GM03348 (cell line): ENCODE measurements around the gene SERBP1.
"Not testable (repeated sequence)": the region's sequence is repeated elsewhere in the genome, so short reads cannot be mapped to it uniquely, and the experiment has no call there.

Experiments used
- DNase-seq: peaks from one replicate; pipeline ENCODE4 v3.0.0; 2012; ENCODE audit warnings: low spot score

The SERBP1 gene

GRCh38 chr1:67405473-67406245 is 24.5 kb downstream of the SERBP1 start:
- no peak for DNase-seq

GRCh38 chr1:67404212-67404620 is 26.0 kb downstream of the SERBP1 start:
- DNase-seq: no peak

- DNase-seq: no peak
Measured at GRCh38 chr1:67401443-67401842, 28.8 kb downstream of the SERBP1 start.

GRCh38 chr1:67400029-67400786 is 30.0 kb downstream of the SERBP1 start:
- DNase-seq: not testable (repeated sequence)

GRCh38 chr1:67399199-67399993 is 30.8 kb downstream of the SERBP1 start:
- no peak for DNase-seq

- no peak for DNase-seq
Measured at GRCh38 chr1:67394548-67394947, 35.7 kb downstream of the SERBP1 start.

- no peak for DNase-seq
Measured at GRCh38 chr1:67393737-67394136, 36.5 kb downstream of the SERBP1 start.

- DNase-seq: no peak
Measured at GRCh38 chr1:67393240-67393639, 37.0 kb downstream of the SERBP1 start.

- peak; percentile 43 for DNase-seq
Measured at GRCh38 chr1:67390041-67390887, 39.9 kb downstream of the SERBP1 start.

GRCh38 chr1:67383999-67384638 is 46.1 kb downstream of the SERBP1 start:
- DNase-seq: no peak

- DNase-seq: no peak
Measured at GRCh38 chr1:67382292-67382691, 47.9 kb downstream of the SERBP1 start.

GRCh38 chr1:67381154-67381553 is 49.0 kb downstream of the SERBP1 start:
- DNase-seq: no peak

- DNase-seq: no peak
Measured at GRCh38 chr1:67377253-67377652, 52.9 kb downstream of the SERBP1 start.

- DNase-seq: no peak
Measured at GRCh38 chr1:67376381-67376780, 53.8 kb downstream of the SERBP1 start.

GRCh38 chr1:67372898-67373297 is 57.3 kb downstream of the SERBP1 start:
- DNase-seq: no peak

GRCh38 chr1:67372136-67372535 is 58.1 kb downstream of the SERBP1 start:
- DNase-seq: peak; percentile 19

- no peak for DNase-seq
Measured at GRCh38 chr1:67371681-67372080, 58.5 kb downstream of the SERBP1 start.

- DNase-seq: no peak
Measured at GRCh38 chr1:67371043-67371442, 59.2 kb downstream of the SERBP1 start.

GRCh38 chr1:67368046-67368514 is 62.1 kb downstream of the SERBP1 start:
- no peak for DNase-seq

GRCh38 chr1:67367370-67368045 is 62.7 kb downstream of the SERBP1 start:
- DNase-seq: no peak
